Erythroblast (primary cell): ENCODE results near the gene MAN1C1.

Experiments used
- DNase-seq, 2 experiments: peaks; one replicate each; lab custom pipeline; 2025; lab: John Stamatoyannopoulos, UW
- GATA1 ChIP-seq: IDR thresholded peaks from 2 replicates; pipeline ENCODE4 v1.6.1; 2011; ENCODE audit warnings: low read depth, mild to moderate bottlenecking, control low read depth, low read length, moderate library complexity
- POLR2A ChIP-seq: IDR thresholded peaks from 2 replicates; pipeline ENCODE4 v1.6.1; 2011; ENCODE audit warnings: mild to moderate bottlenecking, low read length

The MAN1C1 gene

DNA sequence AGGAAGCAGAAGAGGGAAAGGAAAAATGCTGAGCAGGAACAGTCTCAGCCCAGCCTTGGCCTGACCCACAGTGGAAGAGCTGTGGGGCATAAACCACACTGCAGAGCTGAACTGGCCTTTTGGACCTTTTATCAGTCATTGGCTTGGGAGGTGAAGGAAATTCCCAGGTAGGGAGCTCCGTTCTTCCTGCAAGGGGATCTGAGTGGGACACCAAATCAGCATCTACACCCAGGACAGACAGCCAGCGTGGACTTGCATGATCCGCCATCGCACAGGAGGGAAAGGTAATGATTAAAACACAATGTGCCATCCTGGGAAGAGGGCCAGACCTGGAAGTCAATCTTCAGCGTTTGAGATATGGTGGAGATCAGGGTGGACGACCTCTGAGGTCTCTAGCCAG is 202.0 kb downstream of the MAN1C1 start:
- DNase-seq = no peak
- TF ChIP-seq GATA1 (no peak), POLR2A (no peak)

GRCh38 chr1:25819491-25820246 is 203.1 kb downstream of the MAN1C1 start, which contains the start of gene MTFR1L:
Gene MTFR1L (plus strand): TSS chr1:25819954. CDS start chr1:25823105, 3,151 bp downstream.
- TF ChIP-seq POLR2A (peak; percentile 73), GATA1 (no peak)

DNA sequence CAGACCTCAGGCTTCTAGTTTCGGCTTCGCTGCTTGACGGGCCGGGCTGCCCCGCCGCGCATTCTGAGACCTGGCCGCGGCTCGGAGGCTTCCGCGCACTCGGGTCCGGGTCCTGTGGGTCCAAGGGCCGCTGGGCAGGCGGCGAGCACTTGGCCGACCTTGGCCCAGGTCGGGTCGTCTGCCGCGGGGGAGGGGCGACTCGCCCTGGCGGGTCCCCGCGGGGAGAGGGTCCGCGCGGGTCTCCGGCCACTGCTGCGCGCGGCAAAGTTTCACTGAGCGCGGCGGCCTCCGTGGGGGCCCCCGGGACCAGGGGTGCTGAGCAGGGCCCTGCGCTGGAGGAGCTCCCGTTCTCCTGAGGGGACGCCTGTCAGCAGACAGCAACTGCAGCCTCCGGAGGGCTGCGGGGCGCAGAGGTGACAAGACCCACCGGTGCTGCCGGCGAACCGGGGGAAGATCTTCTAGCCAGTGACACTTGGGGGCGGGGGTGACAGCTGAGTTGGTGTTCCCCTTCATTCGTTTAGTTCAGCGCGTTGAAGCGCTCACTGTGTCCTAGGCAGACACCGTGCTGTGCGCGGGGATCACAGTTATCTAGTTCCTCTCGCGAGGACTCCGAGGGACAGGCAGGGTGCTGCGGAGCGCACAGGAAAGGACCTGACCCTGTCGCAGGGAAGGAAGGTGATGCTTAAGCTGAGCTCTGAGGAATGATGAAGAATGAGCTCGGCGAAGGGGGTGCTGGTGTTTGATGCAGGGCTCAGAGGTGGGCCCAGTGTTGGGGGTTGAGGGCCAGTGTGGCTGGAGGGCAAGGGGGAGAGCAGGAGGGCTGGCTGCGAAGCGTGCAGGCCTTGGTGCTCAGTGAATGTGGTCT is 203.9 kb downstream of the MAN1C1 start:
- TF ChIP-seq POLR2A (no peak), GATA1 (no peak)
- peak in 1 of 2 experiments; percentile 81 for DNase-seq

More at GRCh38 chr1:25819491-25820246, 203.1 kb downstream of the MAN1C1 start, which contains the start of gene MTFR1L:
- peak; percentile 90 to 92 for DNase-seq

DNA sequence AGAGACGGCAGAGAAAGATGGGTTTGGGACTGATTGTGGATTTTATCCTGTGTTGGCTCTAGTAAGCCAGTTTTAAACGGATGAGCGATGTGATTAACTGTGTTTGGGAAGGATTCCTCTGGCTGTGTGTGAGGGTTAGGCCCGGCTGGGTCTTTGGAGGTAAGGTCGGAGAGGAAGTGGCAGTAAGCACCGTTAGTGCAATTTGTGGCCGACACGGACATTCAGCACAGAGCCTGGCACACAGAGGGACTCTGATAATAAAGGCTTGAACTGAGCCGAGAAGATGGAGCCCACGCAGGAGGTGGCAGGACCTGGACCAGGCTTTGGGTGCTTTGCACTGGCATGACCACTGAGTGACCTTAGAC is 204.5 kb downstream of the MAN1C1 start:
- TF ChIP-seq POLR2A (peak; percentile 21), GATA1 (no peak)

GRCh38 chr1:25821630-25822091 is 205.1 kb downstream of the MAN1C1 start:
- no peak for TF ChIP-seq POLR2A
- no peak for TF ChIP-seq GATA1
- DNase-seq = peak in 1 of 2 experiments; percentile 38

More for the DNA sequence above, 204.5 kb downstream of the MAN1C1 start:
- no peak for DNase-seq

GRCh38 chr1:25825605-25826004 is 209.0 kb downstream of the MAN1C1 start:
- no peak for TF ChIP-seq GATA1
- TF ChIP-seq POLR2A = no peak
- DNase-seq = peak in 1 of 2 experiments; percentile 11

- DNase-seq = no peak
Measured at GRCh38 chr1:25826571-25826970, 210.0 kb downstream of the MAN1C1 start.

GRCh38 chr1:25828491-25828890 is 211.9 kb downstream of the MAN1C1 start:
- no peak for DNase-seq
- TF ChIP-seq POLR2A (no peak), GATA1 (no peak)

More at GRCh38 chr1:25826571-25826970, 210.0 kb downstream of the MAN1C1 start:
- TF ChIP-seq POLR2A (no peak), GATA1 (no peak)

DNA sequence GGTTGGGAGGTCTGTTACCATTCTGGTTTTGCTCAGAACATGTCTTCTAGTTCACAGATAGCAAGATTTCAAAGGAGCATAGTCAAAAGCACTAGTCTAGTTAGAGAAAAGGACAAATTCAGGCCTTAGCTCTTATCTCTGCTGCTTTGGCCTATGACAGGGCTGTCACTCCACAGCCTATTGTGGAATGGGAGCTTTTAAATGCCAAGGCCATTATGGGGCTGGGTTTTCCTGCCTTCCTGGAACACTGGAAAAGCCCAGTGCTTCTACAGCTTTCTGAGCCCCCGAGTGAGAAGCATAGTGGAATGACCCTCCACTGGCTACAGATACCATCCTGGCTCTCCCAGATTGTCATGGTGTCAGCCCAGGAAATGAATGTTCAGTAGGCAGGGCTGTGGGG is 212.5 kb downstream of the MAN1C1 start:
- TF ChIP-seq POLR2A (no peak), GATA1 (no peak)
- no peak for DNase-seq

GRCh38 chr1:25831569-25832196 is 215.1 kb downstream of the MAN1C1 start:
- no peak for DNase-seq

DNA sequence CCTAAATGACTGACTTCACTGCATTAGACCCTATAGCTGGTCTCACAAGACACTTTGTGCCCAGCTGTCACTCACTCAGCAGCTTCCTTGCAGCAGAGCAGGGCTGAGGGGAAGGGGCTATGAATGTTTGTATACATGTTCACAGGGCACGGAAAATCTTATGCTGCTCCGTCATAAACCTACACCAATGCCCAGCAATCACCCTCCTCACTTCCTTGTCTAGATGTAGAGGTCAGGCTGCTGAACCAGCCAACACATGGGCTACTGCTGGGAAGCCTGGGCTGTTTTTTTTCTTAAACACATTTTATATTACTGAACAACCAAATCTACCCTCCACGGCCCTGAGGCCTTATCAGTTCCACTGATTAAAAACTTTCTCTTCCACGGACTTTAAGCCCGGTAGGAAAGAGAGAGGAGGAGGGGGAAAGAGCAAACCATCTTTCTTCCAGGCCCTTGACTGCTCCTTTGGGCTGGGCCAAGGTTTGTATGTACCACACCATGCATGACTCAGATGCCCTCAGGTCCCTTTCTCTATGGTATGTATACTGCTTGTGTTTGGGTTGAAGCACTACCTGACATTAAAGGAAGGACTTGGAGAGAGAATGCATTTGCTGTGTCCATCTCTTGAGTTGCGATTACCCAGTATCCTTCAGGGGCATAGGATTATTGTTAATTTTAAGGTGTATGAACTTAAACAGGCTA is 215.9 kb downstream of the MAN1C1 start:
- DNase-seq = peak in 1 of 2 experiments; percentile 14
- TF ChIP-seq POLR2A (no peak), GATA1 (no peak)

More at GRCh38 chr1:25831569-25832196, 215.1 kb downstream of the MAN1C1 start:
- TF ChIP-seq POLR2A = no peak
- no peak for TF ChIP-seq GATA1

- no peak for TF ChIP-seq POLR2A
- no peak for TF ChIP-seq GATA1
- no peak for DNase-seq
Measured at GRCh38 chr1:25833158-25833557, 216.6 kb downstream of the MAN1C1 start.
